OCI-LY1 (cell line): Measurements from ENCODE around the gene PLEKHM3.

ENCODE experiments used
- EZH2 ChIP-seq: fragments of 200-600 bp; sonication (generic), shearing (Covaris generic); IDR thresholded peaks from 2 replicates; pipeline ENCODE4 v1.8.0; 2017; ENCODE audit warnings: borderline replicate concordance, mixed run types, mild to moderate bottlenecking, antibody characterized with exemption, low read length, moderate library complexity, mixed read lengths
- TF ChIP-seq, protein P1 (sequence below): fragments of 200-600 bp; sonication (generic), shearing (Covaris generic); IDR thresholded peaks from 2 replicates; pipeline ENCODE4 v1.5.1; 2017; ENCODE audit warnings: mild to moderate bottlenecking, antibody characterized with exemption, low read length, moderate library complexity, mixed read lengths

DNA sequence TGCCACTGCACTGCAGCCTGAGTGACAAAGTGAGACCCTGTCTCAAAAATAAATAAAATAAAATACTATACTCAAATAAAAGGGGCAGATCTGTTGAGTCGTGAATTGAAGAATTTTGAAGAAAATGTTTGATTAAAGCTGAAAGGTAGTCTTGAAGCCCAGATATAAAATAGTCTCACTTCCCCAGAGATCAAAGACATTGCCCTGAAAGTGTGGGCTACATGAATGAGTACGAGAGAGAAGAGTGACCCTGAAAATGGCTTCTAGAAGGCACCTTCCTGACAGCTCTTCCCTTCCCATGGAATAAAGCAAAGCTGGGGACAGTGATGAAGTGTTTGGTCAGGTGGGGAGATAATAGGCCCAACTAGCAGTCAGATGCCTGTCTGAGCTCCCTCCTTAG, 241.8 kb downstream of the PLEKHM3 start:
- TF ChIP-seq, protein P1, sequence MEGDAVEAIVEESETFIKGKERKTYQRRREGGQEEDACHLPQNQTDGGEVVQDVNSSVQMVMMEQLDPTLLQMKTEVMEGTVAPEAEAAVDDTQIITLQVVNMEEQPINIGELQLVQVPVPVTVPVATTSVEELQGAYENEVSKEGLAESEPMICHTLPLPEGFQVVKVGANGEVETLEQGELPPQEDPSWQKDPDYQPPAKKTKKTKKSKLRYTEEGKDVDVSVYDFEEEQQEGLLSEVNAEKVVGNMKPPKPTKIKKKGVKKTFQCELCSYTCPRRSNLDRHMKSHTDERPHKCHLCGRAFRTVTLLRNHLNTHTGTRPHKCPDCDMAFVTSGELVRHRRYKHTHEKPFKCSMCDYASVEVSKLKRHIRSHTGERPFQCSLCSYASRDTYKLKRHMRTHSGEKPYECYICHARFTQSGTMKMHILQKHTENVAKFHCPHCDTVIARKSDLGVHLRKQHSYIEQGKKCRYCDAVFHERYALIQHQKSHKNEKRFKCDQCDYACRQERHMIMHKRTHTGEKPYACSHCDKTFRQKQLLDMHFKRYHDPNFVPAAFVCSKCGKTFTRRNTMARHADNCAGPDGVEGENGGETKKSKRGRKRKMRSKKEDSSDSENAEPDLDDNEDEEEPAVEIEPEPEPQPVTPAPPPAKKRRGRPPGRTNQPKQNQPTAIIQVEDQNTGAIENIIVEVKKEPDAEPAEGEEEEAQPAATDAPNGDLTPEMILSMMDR = no peak
- TF ChIP-seq EZH2 = no peak
